Ectodermal cell (in vitro differentiated cells): ENCODE measurements around the gene PHF1. TPM values are rescaled to one million over a fixed set of nuclear protein-coding genes. Genes with fewer than 3 reads are reported as not detected.
"Not testable (repeated sequence)": the region's sequence is repeated elsewhere in the genome, so short reads cannot be mapped to it uniquely, and the experiment has no call there.

Source experiments
- H3K27ac ChIP-seq: 2 replicates; pipeline ENCODE4 v1.7.0; 2013; ENCODE audit warnings: mild to moderate bottlenecking, low read depth, low read length; ENCODE audit not compliant: insufficient read depth, poor library complexity, severe bottlenecking
- H3K27me3 ChIP-seq: 2 replicates; pipeline ENCODE4 v1.7.0; 2013; ENCODE audit warnings: mild to moderate bottlenecking, low read length; ENCODE audit not compliant: insufficient read depth, control insufficient read depth, poor library complexity, severe bottlenecking
- H3K36me3 ChIP-seq: one replicate; pipeline ENCODE4 v1.7.0; 2013; ENCODE audit warnings: low read length; ENCODE audit not compliant: control insufficient read depth, insufficient read depth
- H3K4me1 ChIP-seq: one replicate; pipeline ENCODE4 v1.7.0; 2013; ENCODE audit warnings: low read length; ENCODE audit not compliant: control insufficient read depth, insufficient read depth
- H3K4me3 ChIP-seq: 2 replicates; pipeline ENCODE4 v1.7.0; 2013; ENCODE audit warnings: low read depth, low read length, control low read depth; ENCODE audit not compliant: insufficient read depth
- H3K9me3 ChIP-seq: 2 replicates; pipeline ENCODE4 v1.7.0; 2013; ENCODE audit warnings: mild to moderate bottlenecking, low read length, moderate library complexity; ENCODE audit not compliant: control insufficient read depth
- WGBS, 2 experiments: methylation state at CpG; one replicate each; pipeline ENCODE4 v1.1.7; 2013; ENCODE audit warnings: missing lambda C conversion rate in 2 of 2; 5-methylcytosine and 5-hydroxymethylcytosine counted together
- polyA plus RNA-seq, 4 experiments: library from polyadenylated mRNA; stranded (reverse); fragments of 50-300 nt; gene quantifications; one replicate each; pipeline ENCODE4 v1.2.3, GENCODE V29; 2013

Gene PHF1
- 78.6 TPM for polyA plus RNA-seq (2013, experiment 1 of 4)
- 67.1 TPM for polyA plus RNA-seq (2013, experiment 2 of 4)
- polyA plus RNA-seq (2013, experiment 3 of 4), result 62.7 TPM
- 74.0 TPM for polyA plus RNA-seq (2013, experiment 4 of 4)

- WGBS, 2 experiments, result 1% methylated on average over 57 to 59 of the region's 67 CpGs
- Histone ChIP-seq H3K4me3 (peak within 1 kb of the TSS; percentile 83), H3K27ac (peak within 1 kb of the TSS; percentile 80), H3K27me3 (no peaks in the 10 kb centered on the region), H3K36me3 (peaks cover 38% of the 10 kb centered on the region), H3K4me1 (peaks cover 11% of the 10 kb centered on the region), H3K9me3 (no peaks in the 10 kb centered on the region)
These were observed at the start of gene PHF1 for GRCh38 chr6:33410711-33411631. Gene PHF1 (plus strand): TSS chr6:33411014. CDS start chr6:33412264, 1,250 bp downstream.

- H3K27me3 ChIP-seq, H3K4me3 ChIP-seq, H3K36me3 ChIP-seq, H3K27ac ChIP-seq, H3K9me3 ChIP-seq: not testable (repeated sequence)
- H3K4me1 ChIP-seq, result peaks cover 12% of the 10 kb centered on the region
- 92 to 93% methylated on average over 12 of the region's 12 CpGs for WGBS, 2 experiments
These were observed 47.3 kb upstream of the PHF1 start for GRCh38 chr6:33363486-33363885.

GRCh38 chr6:33364475-33365205 is 46.2 kb upstream of the PHF1 start:
- not testable (repeated sequence) for H3K36me3 ChIP-seq, H3K4me3 ChIP-seq, H3K27me3 ChIP-seq, H3K27ac ChIP-seq, H3K9me3 ChIP-seq
- WGBS, 2 experiments, result 23 to 29% methylated on average over 6 to 7 of the region's 8 CpGs
- H3K4me1 ChIP-seq, result peaks cover 12% of the 10 kb centered on the region

- not testable (repeated sequence) for H3K27me3 ChIP-seq, H3K36me3 ChIP-seq, H3K9me3 ChIP-seq, H3K4me3 ChIP-seq, H3K27ac ChIP-seq
- 87 to 88% methylated on average over 10 of the region's 10 CpGs for WGBS, 2 experiments
- H3K4me1 ChIP-seq, result peaks cover 12% of the 10 kb centered on the region
These were observed 45.4 kb upstream of the PHF1 start for GRCh38 chr6:33365206-33365971.

- Histone ChIP-seq H3K4me3 (no peak overlapping the region), H3K27ac (no peak overlapping the region), H3K27me3 (no peaks in the 10 kb centered on the region), H3K36me3 (no peaks in the 10 kb centered on the region), H3K9me3 (no peaks in the 10 kb centered on the region), H3K4me1 (peaks cover 13% of the 10 kb centered on the region)
- 89 to 93% methylated on average over 7 to 8 of the region's 8 CpGs for WGBS, 2 experiments
These were observed 43.7 kb upstream of the PHF1 start for GRCh38 chr6:33367009-33367714.

GRCh38 chr6:33367715-33368025 is 43.1 kb upstream of the PHF1 start:
- WGBS, 2 experiments, result 82 to 91% methylated on average over 5 of the region's 5 CpGs
- not testable (repeated sequence) for H3K9me3 ChIP-seq, H3K27me3 ChIP-seq, H3K36me3 ChIP-seq, H3K27ac ChIP-seq, H3K4me3 ChIP-seq
- H3K4me1 ChIP-seq, result peaks cover 18% of the 10 kb centered on the region

- not testable (repeated sequence) for H3K36me3 ChIP-seq, H3K27ac ChIP-seq, H3K4me3 ChIP-seq, H3K27me3 ChIP-seq, H3K9me3 ChIP-seq
- 90 to 91% methylated on average over 8 of the region's 8 CpGs for WGBS, 2 experiments
- peaks cover 11% of the 10 kb centered on the region for H3K4me1 ChIP-seq
These were observed 38.9 kb upstream of the PHF1 start for GRCh38 chr6:33371901-33372300.

GRCh38 chr6:33372526-33373123 is 38.2 kb upstream of the PHF1 start:
- Histone ChIP-seq H3K4me3 (no peak overlapping the region), H3K9me3 (no peaks in the 10 kb centered on the region), H3K36me3 (no peaks in the 10 kb centered on the region), H3K27me3 (no peaks in the 10 kb centered on the region), H3K27ac (no peak overlapping the region), H3K4me1 (peaks cover 11% of the 10 kb centered on the region)
- WGBS, 2 experiments, result 66 to 84% methylated on average over 5 of the region's 5 CpGs
